Right ventricle myocardium inferior (tissue), 1 donor: ENCODE measurements around the gene TSPY2. TPM values are rescaled to one million over a fixed set of nuclear protein-coding genes. Genes with fewer than 3 reads are reported as not detected.
"Not testable (repeated sequence)": the region's sequence is repeated elsewhere in the genome, so short reads cannot be mapped to it uniquely, and the experiment has no call there.

ENCODE experiments used
- ATAC-seq: fragments of 200-7000 bp; cut with Tn5 transposase; one replicate; pipeline ENCODE4 v1.9.1; 2020; ENCODE audit warnings: mild to moderate bottlenecking, moderate library complexity
- DNase-seq: peaks from one replicate; pipeline ENCODE4 v3.0.0; 2021; ENCODE audit errors: missing footprints
- intact Hi-C: fragments of 100-400 bp; cut with DNase I; formaldehyde crosslinking; loops from one replicate; pipeline ENCODE4 v1.11.0; 2022
- long read RNA-seq: library from polyadenylated mRNA; unstranded; transcript quantifications from one replicate; pipeline ENCODE4 v2.0.0, GENCODE V29; 2021
- total RNA-seq: library from RNA; stranded (reverse); fragmentation: NEBNext Ultra II Directional; extraction: Animal tissue kit (Norgen Biotek cat#: 25700); gene quantifications from one replicate; pipeline ENCODE4 v1.2.1, GENCODE V29; 2021
- donor health status: DM: no; HTN: yes; CAD: no; lungs with severe emphysema.

Gene TSPY2
- total RNA-seq = not detected
- long read RNA-seq = 0 reads

- intact Hi-C loops, DNase-seq, ATAC-seq: not testable (repeated sequence)
Measured at GRCh38 chrY:6245923-6246322, at the start of gene TSPY2. Gene TSPY2 (plus strand): TSS chrY:6246223. CDS start chrY:6246269, 46 bp downstream.

GRCh38 chrY:6209565-6209964, 36.5 kb upstream of the TSPY2 start:
- ATAC-seq = not testable (repeated sequence)

GRCh38 chrY:6217045-6217444, 29.0 kb upstream of the TSPY2 start:
- ATAC-seq, DNase-seq, intact Hi-C loops: not testable (repeated sequence)

More at GRCh38 chrY:6209565-6209964, 36.5 kb upstream of the TSPY2 start:
- DNase-seq, intact Hi-C loops: not testable (repeated sequence)

GRCh38 chrY:6269839-6270238, 23.8 kb downstream of the TSPY2 start:
- ATAC-seq, intact Hi-C loops, DNase-seq: not testable (repeated sequence)
